CD4-positive, alpha-beta T cell (primary cell): Measurements from ENCODE around the gene RAP1A. TPM values are rescaled to one million over a fixed set of nuclear protein-coding genes. Genes with fewer than 3 reads are reported as not detected.
A peak's percentile ranks its signal among the peaks of the same experiment; 100 is the strongest.

Source experiments
- ATAC-seq: fragments of 200-7000 bp; cut with Tn5 transposase; one replicate; pipeline ENCODE4 v1.10.0; 2022; ENCODE audit warnings: mild to moderate bottlenecking; ENCODE audit not compliant: poor library complexity
- CTCF ChIA-PET: fragments of 350-600 bp; sonication (Branson Sonifier 250); formaldehyde crosslinking; loops from one replicate; lab custom pipeline; 2021; ENCODE audit warnings: antibody characterized with exemption, inconsistent platforms; lab: Charles Lee
- POLR2A ChIA-PET: fragments of 350-600 bp; sonication (Branson Sonifier 250); formaldehyde crosslinking; loops from one replicate; lab custom pipeline; 2021; ENCODE audit warnings: antibody characterized with exemption, inconsistent platforms; lab: Charles Lee
- DNase-seq, 14 experiments: peaks; one replicate each; pipeline ENCODE4 v3.0.0-alpha.2; 2013 to 2020; ENCODE audit warnings: mixed read lengths in 2 of 14
- H3K27ac ChIP-seq, 2 donors: one replicate each; pipeline versions ENCODE4 v1.5.1 to v1.7.0; 2013; ENCODE audit warnings: low read length in 2 of 2, low read depth in 1 of 2, mild to moderate bottlenecking in 1 of 2
- H3K27me3 ChIP-seq, 2 experiments: 1 replicate in 1 of 2; 2 replicates in 1 of 2; pipeline versions ENCODE4 v1.6.1 to v1.7.0; 2013; ENCODE audit warnings: low read length in 2 of 2, control low read depth in 1 of 2, mild to moderate bottlenecking in 1 of 2, moderate library complexity in 1 of 2; ENCODE audit not compliant: insufficient read depth in 2 of 2, control insufficient read depth in 1 of 2
- H3K36me3 ChIP-seq: one replicate; pipeline ENCODE4 v1.6.1; 2013; ENCODE audit warnings: low read length, control low read depth; ENCODE audit not compliant: insufficient read depth
- H3K4me1 ChIP-seq: one replicate; pipeline ENCODE4 v1.6.1; 2013; ENCODE audit warnings: low read length, control low read depth; ENCODE audit not compliant: insufficient read depth
- H3K4me3 ChIP-seq: one replicate; pipeline ENCODE4 v1.5.1; 2013; ENCODE audit warnings: mild to moderate bottlenecking, low read length, moderate library complexity
- H3K9me3 ChIP-seq, 2 experiments: 1 replicate in 1 of 2; 2 replicates in 1 of 2; pipeline versions ENCODE4 v1.6.1 to v1.7.0; 2013; ENCODE audit warnings: low read length in 2 of 2, mild to moderate bottlenecking in 2 of 2, control low read depth in 1 of 2, moderate library complexity in 1 of 2; ENCODE audit not compliant: control insufficient read depth in 1 of 2, insufficient read depth in 1 of 2
- H3K27ac Mint-ChIP-seq: one replicate; pipeline ENCODE4 v1.8.0; 2020; ENCODE audit warnings: mixed read lengths
- H3K27me3 Mint-ChIP-seq: one replicate; pipeline ENCODE4 v1.8.0; 2021; ENCODE audit warnings: mixed read lengths
- H3K36me3 Mint-ChIP-seq: one replicate; pipeline ENCODE4 v1.8.0; 2021; ENCODE audit warnings: low read depth, mixed read lengths
- H3K4me1 Mint-ChIP-seq: one replicate; pipeline ENCODE4 v1.8.0; 2021; ENCODE audit warnings: low read depth, mixed read lengths
- H3K4me3 Mint-ChIP-seq: one replicate; pipeline ENCODE4 v1.8.0; 2020; ENCODE audit warnings: mild to moderate bottlenecking, mixed read lengths
- H3K9me3 Mint-ChIP-seq: one replicate; pipeline ENCODE4 v1.8.0; 2020; ENCODE audit warnings: mixed read lengths
- intact Hi-C, 2 experiments: fragments of 100-400 bp; cut with DNase I in 1 of 2; cut with micrococcal nuclease in 1 of 2; formaldehyde crosslinking; loops; one replicate each; pipeline versions ENCODE4 v1.15.1 to v1.9.0; 2023 to 2025; cut with DNase I, micrococcal nuclease
- total RNA-seq, 174 experiments: library from RNA in 2 of 174; stranded (reverse) in 2 of 174; gene quantifications; one replicate each; pipeline ENCODE4 v1.2.3 and lab custom pipeline; 2021 to 2026
- TF ChIP-seq, protein P1 (sequence below): fragments of 200-600 bp; IDR thresholded peaks from one replicate; pipeline ENCODE4 v1.8.0; 2022; ENCODE audit warnings: antibody characterized with exemption, mild to moderate bottlenecking

Gene RAP1A
- total RNA-seq, 2 experiments from 2014 or later = 63.8 to 67.1 TPM

DNA sequence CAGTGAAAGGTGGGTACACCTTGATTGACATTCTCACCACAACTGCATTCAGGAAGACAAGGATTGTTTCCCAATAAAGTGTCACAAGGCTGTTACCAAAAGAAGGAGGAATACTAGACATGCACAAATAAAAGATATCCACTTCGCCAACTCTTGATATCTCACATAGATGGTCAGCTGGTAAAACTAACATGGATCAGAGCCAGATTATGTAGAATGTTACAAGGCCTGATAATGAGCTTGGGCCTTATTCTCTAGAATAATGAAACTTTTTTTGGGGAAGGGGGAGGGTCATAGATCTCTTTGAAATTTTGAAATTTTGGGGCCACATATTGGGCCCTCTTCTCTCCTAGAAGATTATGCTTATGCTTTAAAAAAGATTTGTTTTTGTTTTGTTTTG lies 24.9 kb downstream of the RAP1A start:
- CTCF ChIA-PET = interaction anchor here (0.8 to 1.4 kb wide), 2 partner anchors 16 to 137 kb away, joined by 3 to 4 read pairs; no protein-coding TSS in a partner anchor

DNA sequence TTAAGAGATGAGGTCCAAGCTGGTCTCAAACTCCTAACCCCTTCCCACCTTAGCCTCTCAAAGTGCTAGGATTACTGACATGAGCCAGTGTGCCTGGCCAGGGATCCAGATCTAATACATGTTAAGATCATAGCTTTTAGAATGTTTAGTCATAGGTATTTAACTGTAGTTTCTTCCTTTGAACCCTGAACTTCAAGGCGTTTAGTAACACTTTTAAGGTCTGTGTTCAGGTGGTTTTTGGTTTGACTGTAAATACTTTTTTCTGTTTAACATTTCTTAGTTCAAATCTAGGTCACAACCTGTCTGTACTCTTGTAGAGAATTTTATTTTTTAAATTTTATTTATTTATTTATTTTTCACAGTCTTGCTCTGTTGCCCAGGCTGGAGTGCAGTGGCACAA lies 28.1 kb downstream of the RAP1A start:
- Histone ChIP-seq H3K27ac (peak overlapping the region in 1 of 2 donors; percentile 39), H3K4me3 (no peak overlapping the region), H3K4me1 (peaks cover 55% of the 10 kb centered on the region), H3K36me3 (peaks cover 8% of the 10 kb centered on the region), H3K9me3 (no peaks in the 10 kb centered on the region), H3K27me3 (no peaks in the 10 kb centered on the region)
- Mint-ChIP-seq H3K36me3 (peaks cover 47% of the 10 kb centered on the region), H3K9me3 (peaks cover 4% of the 10 kb centered on the region), H3K27me3 (no peaks in the 10 kb centered on the region), H3K27ac (peak overlapping the region; percentile 79), H3K4me1 (peaks cover 90% of the 10 kb centered on the region), H3K4me3 (peak overlapping the region; percentile 65)
- peak; percentile 78 for ATAC-seq
- TF ChIP-seq, protein P1, sequence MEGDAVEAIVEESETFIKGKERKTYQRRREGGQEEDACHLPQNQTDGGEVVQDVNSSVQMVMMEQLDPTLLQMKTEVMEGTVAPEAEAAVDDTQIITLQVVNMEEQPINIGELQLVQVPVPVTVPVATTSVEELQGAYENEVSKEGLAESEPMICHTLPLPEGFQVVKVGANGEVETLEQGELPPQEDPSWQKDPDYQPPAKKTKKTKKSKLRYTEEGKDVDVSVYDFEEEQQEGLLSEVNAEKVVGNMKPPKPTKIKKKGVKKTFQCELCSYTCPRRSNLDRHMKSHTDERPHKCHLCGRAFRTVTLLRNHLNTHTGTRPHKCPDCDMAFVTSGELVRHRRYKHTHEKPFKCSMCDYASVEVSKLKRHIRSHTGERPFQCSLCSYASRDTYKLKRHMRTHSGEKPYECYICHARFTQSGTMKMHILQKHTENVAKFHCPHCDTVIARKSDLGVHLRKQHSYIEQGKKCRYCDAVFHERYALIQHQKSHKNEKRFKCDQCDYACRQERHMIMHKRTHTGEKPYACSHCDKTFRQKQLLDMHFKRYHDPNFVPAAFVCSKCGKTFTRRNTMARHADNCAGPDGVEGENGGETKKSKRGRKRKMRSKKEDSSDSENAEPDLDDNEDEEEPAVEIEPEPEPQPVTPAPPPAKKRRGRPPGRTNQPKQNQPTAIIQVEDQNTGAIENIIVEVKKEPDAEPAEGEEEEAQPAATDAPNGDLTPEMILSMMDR = no peak
- ChIA-PET POLR2A (interaction anchor here (0.9 to 1.8 kb wide), 3 partner anchors 20 to 32 kb away, joined by 4 to 7 read pairs (median 4); partner anchors contain the start of gene RAP1A), CTCF (interaction anchor here (0.8 to 1.3 kb wide), 6 partner anchors 17 to 140 kb away, joined by 3 to 5 read pairs (median 4); no protein-coding TSS in a partner anchor)
- peak in 3 of 14 experiments; percentile 39 to 62 (median 60) for DNase-seq
- intact Hi-C loops = loop anchor here (5.0 to 10.0 kb wide), 2 partner anchors 53 to 80 kb away; no protein-coding TSS in a partner anchor

More for the DNA sequence above, 24.9 kb downstream of the RAP1A start:
- H3K9me3 ChIP-seq = no peaks in the 10 kb centered on the region
- POLR2A ChIA-PET = interaction anchor here (1.2 to 1.6 kb wide), 4 partner anchors 16 to 84 kb away, joined by 3 to 5 read pairs (median 3); partner anchors contain the start of gene RAP1A
- ATAC-seq (no peak), DNase-seq (no peak)
- TF ChIP-seq, protein P1 = no peak
- Mint-ChIP-seq H3K27ac (peak overlapping the region; percentile 79), H3K4me3 (no peak overlapping the region), H3K9me3 (peaks cover 4% of the 10 kb centered on the region), H3K27me3 (no peaks in the 10 kb centered on the region), H3K36me3 (peaks cover 50% of the 10 kb centered on the region), H3K4me1 (peaks cover 80% of the 10 kb centered on the region)
- no peaks in the 10 kb centered on the region for H3K27me3 ChIP-seq
- no peak overlapping the region for H3K27ac ChIP-seq
- peaks cover 8% of the 10 kb centered on the region for H3K36me3 ChIP-seq
- intact Hi-C loops = loop anchor here in 1 of 2 experiments (10.0 kb wide), 1 partner anchor 50 kb away; no protein-coding TSS in a partner anchor
- peaks cover 48% of the 10 kb centered on the region for H3K4me1 ChIP-seq
- H3K4me3 ChIP-seq = no peak overlapping the region

DNA sequence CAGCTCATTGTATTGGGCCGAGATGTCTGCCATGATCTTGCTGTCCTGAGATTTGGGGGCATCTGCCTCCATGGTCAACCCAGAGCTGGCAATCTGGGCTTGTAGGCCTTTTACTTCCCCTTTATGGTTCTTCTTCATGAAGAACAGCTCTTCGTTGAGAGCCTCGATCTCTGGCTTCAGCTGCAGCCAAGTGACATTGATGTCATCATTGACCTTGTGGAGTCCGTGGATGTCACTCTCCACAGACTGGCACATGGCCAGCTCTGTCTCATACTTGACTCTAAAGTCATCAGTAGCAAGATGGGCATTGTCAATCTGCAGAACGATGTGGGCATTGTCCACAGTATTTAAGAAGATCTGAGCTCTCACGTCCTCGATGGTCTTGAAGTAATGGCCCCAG lies 29.2 kb downstream of the RAP1A start:
- Mint-ChIP-seq H3K36me3 (peaks cover 37% of the 10 kb centered on the region), H3K9me3 (no peaks in the 10 kb centered on the region), H3K27me3 (no peaks in the 10 kb centered on the region), H3K4me1 (peaks cover 95% of the 10 kb centered on the region), H3K4me3 (no peak overlapping the region), H3K27ac (peak overlapping the region; percentile 79)
- DNase-seq = no peak
- POLR2A ChIA-PET = interaction anchor here (0.7 to 1.5 kb wide), 6 partner anchors 10 to 141 kb away, joined by 3 to 7 read pairs (median 4); partner anchors contain the start of gene RAP1A
- Histone ChIP-seq H3K4me3 (no peak overlapping the region), H3K9me3 (no peaks in the 10 kb centered on the region), H3K36me3 (peaks cover 6% of the 10 kb centered on the region), H3K27ac (no peak overlapping the region), H3K27me3 (no peaks in the 10 kb centered on the region), H3K4me1 (peaks cover 60% of the 10 kb centered on the region)
- ATAC-seq = no peak
- CTCF ChIA-PET = interaction anchor here (1.0 to 2.0 kb wide), 2 partner anchors 27 to 141 kb away, joined by 4 to 7 read pairs; no protein-coding TSS in a partner anchor
- intact Hi-C loops = loop anchor here (5.0 to 10.0 kb wide), 2 partner anchors 54 to 82 kb away; no protein-coding TSS in a partner anchor
- TF ChIP-seq, protein P1 = no peak
